Measurements from ENCODE around the gene DYRK1A. TPM values are rescaled to one million over a fixed set of nuclear protein-coding genes. Genes with fewer than 3 reads are reported as not detected.

Gene DYRK1A
- total RNA-seq, 1 experiment from 2014 or later = 49.3 TPM

GRCh38 chr21:37575580-37575979 is 209.0 kb downstream of the DYRK1A start:
- Histone ChIP-seq H3K9me3 (ENCODE audit: control insufficient read depth in 1 of 2, insufficient read depth in 1 of 2, low read depth in 1 of 2, low read length in 2 of 2) (peaks cover 5 to 10% of the 10 kb centered on the region in 2 experiments; a peak in 1 of 4 replicates), H3K27me3 (ENCODE audit: insufficient read depth, low read length) (no peaks in the 10 kb centered on the region), H3K4me3 (replicated peaks in 1 of 2; ENCODE audit: low read depth in 1 of 2, low read length in 2 of 2) (no peak overlapping the region), H3K27ac (ENCODE audit: low read depth, low read length) (no peak overlapping the region), H3K4me2 (ENCODE audit: low read length) (no peak overlapping the region), H4K20me1 (ENCODE audit: insufficient read depth) (no peaks in the 10 kb centered on the region), H3K9ac (ENCODE audit: low read length) (no peak overlapping the region), H3K79me2 (ENCODE audit: insufficient read depth, low read length) (no peaks in the 10 kb centered on the region), H3K36me3 (ENCODE audit: control insufficient read depth in 1 of 2, insufficient read depth in 2 of 2, low read length in 2 of 2) (no peaks in the 10 kb centered on the region), H2AFZ (ENCODE audit: low read depth, low read length, poor library complexity, severe bottlenecking) (no peak overlapping the region), H3K9me2 (ENCODE audit: insufficient read depth) (no peaks in the 10 kb centered on the region), H3K4me1 (ENCODE audit: control insufficient read depth in 1 of 2, insufficient read depth in 2 of 2, low read length in 2 of 2) (no peaks in the 10 kb centered on the region)
- POLR2A ChIA-PET = no interaction called here
- RAD21 ChIA-PET (ENCODE audit: low non-redundant PET in 1 of 2, low total read pairs in 2 of 2, uncharacterized antibody in 2 of 2, unreplicated experiment in 2 of 2) = no interaction called here
- intact Hi-C loops (cut with micrococcal nuclease) = no loop called here
- TF ChIP-seq SP1 (IDR thresholded peaks at IDR 0.05; ENCODE audit: low read depth) = no peak
- TF ChIP-seq ATF3 (IDR thresholded peaks at IDR 0.05) = no peak
- no peak for TF ChIP-seq ZNF274 (IDR thresholded peaks at IDR 0.05; ENCODE audit: low read depth, low read length)
- no peak for TF ChIP-seq YY1 (IDR thresholded peaks at IDR 0.05; ENCODE audit: extremely low read depth, insufficient replicate concordance, low read depth, low read length)
- no peak for TF ChIP-seq EZH2phosphoT487 (IDR thresholded peaks at IDR 0.05; ENCODE audit: borderline replicate concordance)
- no peak for TF ChIP-seq SIN3A (IDR thresholded peaks at IDR 0.05; ENCODE audit: low read depth)
- no peak for TF ChIP-seq RAD21 (IDR thresholded peaks at IDR 0.05; ENCODE audit: low read depth)
- TF ChIP-seq CBX3 (IDR thresholded peaks at IDR 0.05; ENCODE audit: low read depth) = no peak
- TF ChIP-seq SRF (IDR thresholded peaks at IDR 0.05; ENCODE audit: low read depth) = no peak
- TF ChIP-seq CEBPB (IDR thresholded peaks at IDR 0.05; ENCODE audit: low read depth) = no peak
- no peak for TF ChIP-seq TCF7L2 (IDR thresholded peaks at IDR 0.05; ENCODE audit: borderline replicate concordance, extremely low read depth, insufficient read depth, insufficient read length)
- no peak for TF ChIP-seq JUND (IDR thresholded peaks at IDR 0.05)
- TF ChIP-seq, protein P1, sequence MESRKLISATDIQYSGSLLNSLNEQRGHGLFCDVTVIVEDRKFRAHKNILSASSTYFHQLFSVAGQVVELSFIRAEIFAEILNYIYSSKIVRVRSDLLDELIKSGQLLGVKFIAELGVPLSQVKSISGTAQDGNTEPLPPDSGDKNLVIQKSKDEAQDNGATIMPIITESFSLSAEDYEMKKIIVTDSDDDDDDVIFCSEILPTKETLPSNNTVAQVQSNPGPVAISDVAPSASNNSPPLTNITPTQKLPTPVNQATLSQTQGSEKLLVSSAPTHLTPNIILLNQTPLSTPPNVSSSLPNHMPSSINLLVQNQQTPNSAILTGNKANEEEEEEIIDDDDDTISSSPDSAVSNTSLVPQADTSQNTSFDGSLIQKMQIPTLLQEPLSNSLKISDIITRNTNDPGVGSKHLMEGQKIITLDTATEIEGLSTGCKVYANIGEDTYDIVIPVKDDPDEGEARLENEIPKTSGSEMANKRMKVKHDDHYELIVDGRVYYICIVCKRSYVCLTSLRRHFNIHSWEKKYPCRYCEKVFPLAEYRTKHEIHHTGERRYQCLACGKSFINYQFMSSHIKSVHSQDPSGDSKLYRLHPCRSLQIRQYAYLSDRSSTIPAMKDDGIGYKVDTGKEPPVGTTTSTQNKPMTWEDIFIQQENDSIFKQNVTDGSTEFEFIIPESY (IDR thresholded peaks at IDR 0.05; ENCODE audit: extremely low read depth, insufficient replicate concordance, low read length) = no peak
- TF ChIP-seq, protein P2, sequence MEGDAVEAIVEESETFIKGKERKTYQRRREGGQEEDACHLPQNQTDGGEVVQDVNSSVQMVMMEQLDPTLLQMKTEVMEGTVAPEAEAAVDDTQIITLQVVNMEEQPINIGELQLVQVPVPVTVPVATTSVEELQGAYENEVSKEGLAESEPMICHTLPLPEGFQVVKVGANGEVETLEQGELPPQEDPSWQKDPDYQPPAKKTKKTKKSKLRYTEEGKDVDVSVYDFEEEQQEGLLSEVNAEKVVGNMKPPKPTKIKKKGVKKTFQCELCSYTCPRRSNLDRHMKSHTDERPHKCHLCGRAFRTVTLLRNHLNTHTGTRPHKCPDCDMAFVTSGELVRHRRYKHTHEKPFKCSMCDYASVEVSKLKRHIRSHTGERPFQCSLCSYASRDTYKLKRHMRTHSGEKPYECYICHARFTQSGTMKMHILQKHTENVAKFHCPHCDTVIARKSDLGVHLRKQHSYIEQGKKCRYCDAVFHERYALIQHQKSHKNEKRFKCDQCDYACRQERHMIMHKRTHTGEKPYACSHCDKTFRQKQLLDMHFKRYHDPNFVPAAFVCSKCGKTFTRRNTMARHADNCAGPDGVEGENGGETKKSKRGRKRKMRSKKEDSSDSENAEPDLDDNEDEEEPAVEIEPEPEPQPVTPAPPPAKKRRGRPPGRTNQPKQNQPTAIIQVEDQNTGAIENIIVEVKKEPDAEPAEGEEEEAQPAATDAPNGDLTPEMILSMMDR (IDR thresholded peaks at IDR 0.05 in 2 of 3, conservative IDR thresholded peaks at IDR 0.05 in 1 of 3; ENCODE audit: borderline replicate concordance in 1 of 3, insufficient read depth in 1 of 3, low read depth in 2 of 3, low read length in 2 of 3) = no peak
- no peak for TF ChIP-seq ELF1 (IDR thresholded peaks at IDR 0.05; ENCODE audit: borderline replicate concordance, low read depth)
- TF ChIP-seq EGR1 (IDR thresholded peaks at IDR 0.05; ENCODE audit: low read depth) = no peak
- DNase-seq (ENCODE audit: low read depth, low spot score) (no peak), ATAC-seq (no peak)
- no TSS peak for BruUV-seq (replicated peaks)
- CTCF ChIA-PET = no interaction called here
